ENCODE measurements around the gene LAMP2.

The LAMP2 gene

DNA sequence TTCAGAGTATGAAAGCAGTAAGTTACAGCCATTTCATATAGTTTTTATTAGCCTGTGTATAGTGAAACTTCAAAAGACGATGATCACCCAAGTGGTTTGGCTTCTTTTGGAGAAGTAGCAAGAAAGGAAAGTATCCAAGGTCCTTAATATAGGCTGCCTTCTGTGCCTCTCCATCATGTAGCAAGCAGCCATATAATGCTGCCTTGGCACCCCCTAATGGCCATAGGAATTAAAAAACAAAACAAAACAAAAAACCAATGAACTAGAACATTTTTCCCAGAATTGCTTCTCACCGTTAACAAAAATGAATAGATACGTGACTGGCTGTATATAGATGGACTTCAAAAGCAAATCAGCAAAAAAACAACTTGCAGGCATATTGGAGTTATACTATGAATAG, 18.9 kb downstream of the LAMP2 start:
- peaks cover 2% of the 10 kb centered on the region; the same call in 1 of the 2 replicates for H3K4me1 ChIP-seq (ENCODE audit: low read length)
- no peak overlapping the region for H3K9ac ChIP-seq (ENCODE audit: low read length)
- H4K20me1 ChIP-seq (ENCODE audit: insufficient read depth, low read length) = no peaks in the 10 kb centered on the region
- H3K36me3 ChIP-seq (replicated peaks; ENCODE audit: low read depth, low read length) = peaks cover 30% of the 10 kb centered on the region
- no peaks in the 10 kb centered on the region for H3K79me2 ChIP-seq (ENCODE audit: low read length)
- TF ChIP-seq, protein P1, sequence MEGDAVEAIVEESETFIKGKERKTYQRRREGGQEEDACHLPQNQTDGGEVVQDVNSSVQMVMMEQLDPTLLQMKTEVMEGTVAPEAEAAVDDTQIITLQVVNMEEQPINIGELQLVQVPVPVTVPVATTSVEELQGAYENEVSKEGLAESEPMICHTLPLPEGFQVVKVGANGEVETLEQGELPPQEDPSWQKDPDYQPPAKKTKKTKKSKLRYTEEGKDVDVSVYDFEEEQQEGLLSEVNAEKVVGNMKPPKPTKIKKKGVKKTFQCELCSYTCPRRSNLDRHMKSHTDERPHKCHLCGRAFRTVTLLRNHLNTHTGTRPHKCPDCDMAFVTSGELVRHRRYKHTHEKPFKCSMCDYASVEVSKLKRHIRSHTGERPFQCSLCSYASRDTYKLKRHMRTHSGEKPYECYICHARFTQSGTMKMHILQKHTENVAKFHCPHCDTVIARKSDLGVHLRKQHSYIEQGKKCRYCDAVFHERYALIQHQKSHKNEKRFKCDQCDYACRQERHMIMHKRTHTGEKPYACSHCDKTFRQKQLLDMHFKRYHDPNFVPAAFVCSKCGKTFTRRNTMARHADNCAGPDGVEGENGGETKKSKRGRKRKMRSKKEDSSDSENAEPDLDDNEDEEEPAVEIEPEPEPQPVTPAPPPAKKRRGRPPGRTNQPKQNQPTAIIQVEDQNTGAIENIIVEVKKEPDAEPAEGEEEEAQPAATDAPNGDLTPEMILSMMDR (IDR thresholded peaks at IDR 0.05; ENCODE audit: low read depth, low read length) = peak; percentile 36
- no peak for TF ChIP-seq EZH2phosphoT487 (IDR thresholded peaks at IDR 0.05; ENCODE audit: low read depth)
- no peak overlapping the region for H3K27ac ChIP-seq (ENCODE audit: low read length)
- no peak overlapping the region for H2AFZ ChIP-seq (ENCODE audit: low read depth, low read length)
- H3K4me2 ChIP-seq (ENCODE audit: low read length) = no peak overlapping the region
- no peak overlapping the region for H3K4me3 ChIP-seq (ENCODE audit: low read length)
- H3K27me3 ChIP-seq (ENCODE audit: low read depth, low read length) = no peaks in the 10 kb centered on the region
- H3K9me3 ChIP-seq (ENCODE audit: insufficient read depth, low read length) = no peaks in the 10 kb centered on the region

GRCh38 chrX:120446498-120446897, 22.6 kb downstream of the LAMP2 start:
- Histone ChIP-seq H3K4me1 (ENCODE audit: low read length) (no peaks in the 10 kb centered on the region), H2AFZ (ENCODE audit: low read depth, low read length) (no peak overlapping the region), H3K4me3 (ENCODE audit: low read length) (no peak overlapping the region), H3K4me2 (ENCODE audit: low read length) (no peak overlapping the region), H3K36me3 (replicated peaks; ENCODE audit: low read depth, low read length) (peaks cover 30% of the 10 kb centered on the region), H3K27ac (ENCODE audit: low read length) (no peak overlapping the region), H4K20me1 (ENCODE audit: insufficient read depth, low read length) (no peaks in the 10 kb centered on the region), H3K79me2 (ENCODE audit: low read length) (no peaks in the 10 kb centered on the region), H3K9ac (ENCODE audit: low read length) (no peak overlapping the region), H3K9me3 (ENCODE audit: insufficient read depth, low read length) (no peaks in the 10 kb centered on the region), H3K27me3 (ENCODE audit: low read depth, low read length) (no peaks in the 10 kb centered on the region)
- TF ChIP-seq EZH2phosphoT487 (IDR thresholded peaks at IDR 0.05; ENCODE audit: low read depth) = no peak
- TF ChIP-seq, protein P1 (IDR thresholded peaks at IDR 0.05; ENCODE audit: low read depth, low read length) = no peak

GRCh38 chrX:120439921-120440320, 29.2 kb downstream of the LAMP2 start:
- Histone ChIP-seq H3K27ac (ENCODE audit: low read length) (no peak overlapping the region), H3K4me1 (ENCODE audit: low read length) (no peaks in the 10 kb centered on the region), H3K4me3 (ENCODE audit: low read length) (no peak overlapping the region), H4K20me1 (ENCODE audit: insufficient read depth, low read length) (no peaks in the 10 kb centered on the region), H3K79me2 (ENCODE audit: low read length) (no peaks in the 10 kb centered on the region), H3K9me3 (ENCODE audit: insufficient read depth, low read length) (no peaks in the 10 kb centered on the region), H3K9ac (ENCODE audit: low read length) (no peak overlapping the region), H3K36me3 (replicated peaks; ENCODE audit: low read depth, low read length) (peaks cover 24% of the 10 kb centered on the region), H2AFZ (ENCODE audit: low read depth, low read length) (no peak overlapping the region), H3K4me2 (ENCODE audit: low read length) (no peak overlapping the region), H3K27me3 (ENCODE audit: low read depth, low read length) (no peaks in the 10 kb centered on the region)
- TF ChIP-seq, protein P1 (IDR thresholded peaks at IDR 0.05; ENCODE audit: low read depth, low read length) = no peak
- TF ChIP-seq EZH2phosphoT487 (IDR thresholded peaks at IDR 0.05; ENCODE audit: low read depth) = no peak

- peak overlapping the region; percentile 29; the same call in 1 of the 2 replicates for H3K4me2 ChIP-seq (ENCODE audit: low read length)
- H2AFZ ChIP-seq (ENCODE audit: low read depth, low read length) = no peak overlapping the region
- H3K9ac ChIP-seq (ENCODE audit: low read length) = no peak overlapping the region
- 0 out of 2 replicates have a peak, but pooled peaks cover 3% of the 10 kb centered on the region for H4K20me1 ChIP-seq (ENCODE audit: insufficient read depth, low read length)
- no peak overlapping the region for H3K4me3 ChIP-seq (ENCODE audit: low read length)
- H3K27ac ChIP-seq (ENCODE audit: low read length) = no peak overlapping the region
- H3K4me1 ChIP-seq (ENCODE audit: low read length) = peaks cover 12% of the 10 kb centered on the region
- no peaks in the 10 kb centered on the region for H3K27me3 ChIP-seq (ENCODE audit: low read depth, low read length)
- TF ChIP-seq EZH2phosphoT487 (IDR thresholded peaks at IDR 0.05; ENCODE audit: low read depth) = no peak
- TF ChIP-seq, protein P1 (IDR thresholded peaks at IDR 0.05; ENCODE audit: low read depth, low read length) = no peak
- H3K79me2 ChIP-seq (ENCODE audit: low read length) = no peaks in the 10 kb centered on the region
- peaks cover 5% of the 10 kb centered on the region for H3K36me3 ChIP-seq (replicated peaks; ENCODE audit: low read depth, low read length)
- H3K9me3 ChIP-seq (ENCODE audit: insufficient read depth, low read length) = no peaks in the 10 kb centered on the region
These were observed 39.1 kb downstream of the LAMP2 start for GRCh38 chrX:120429776-120430540.

All from OCI-LY3 (cell line).